Endodermal cell (in vitro differentiated cells): Measurements from ENCODE around the gene GNA12. TPM values are rescaled to one million over a fixed set of nuclear protein-coding genes. Genes with fewer than 3 reads are reported as not detected.
"Not testable (repeated sequence)": the region's sequence is repeated elsewhere in the genome, so short reads cannot be mapped to it uniquely, and the experiment has no call there.

Source experiments
- DNase-seq: peaks from one replicate; pipeline ENCODE4 v3.0.0-alpha.2; 2017
- H3K27ac ChIP-seq: 2 replicates; pipeline ENCODE4 v1.5.1; 2013; ENCODE audit warnings: mild to moderate bottlenecking, low read depth, low read length, moderate library complexity
- H3K27me3 ChIP-seq: 2 replicates; pipeline ENCODE4 v1.6.1; 2013; ENCODE audit warnings: mild to moderate bottlenecking, low read length, moderate library complexity; ENCODE audit not compliant: insufficient read depth, control insufficient read depth, poor library complexity, severe bottlenecking
- H3K36me3 ChIP-seq: 2 replicates; pipeline ENCODE4 v1.7.0; 2013; ENCODE audit warnings: mild to moderate bottlenecking, low read length, moderate library complexity; ENCODE audit not compliant: control insufficient read depth, insufficient read depth
- H3K4me1 ChIP-seq: one replicate; pipeline ENCODE4 v1.7.0; 2013; ENCODE audit warnings: low read length; ENCODE audit not compliant: control insufficient read depth, insufficient read depth
- H3K4me3 ChIP-seq: 2 replicates; pipeline ENCODE4 v1.5.1; 2013; ENCODE audit warnings: mild to moderate bottlenecking, low read length, moderate library complexity
- H3K9ac ChIP-seq: 2 replicates; pipeline ENCODE4 v1.6.1; 2013; ENCODE audit warnings: mild to moderate bottlenecking, low read length, moderate library complexity; ENCODE audit not compliant: poor library complexity, severe bottlenecking; ENCODE audit errors: extremely low read depth
- H3K9me3 ChIP-seq: 2 replicates; pipeline ENCODE4 v1.6.1; 2013; ENCODE audit warnings: mild to moderate bottlenecking, low read length, moderate library complexity; ENCODE audit not compliant: control insufficient read depth
- H3K27ac Mint-ChIP-seq: 2 replicates; pipeline ENCODE4 v1.8.0; 2020; ENCODE audit warnings: mixed read lengths
- H3K27me3 Mint-ChIP-seq: 2 replicates; pipeline ENCODE4 v1.8.0; 2021; ENCODE audit warnings: mild to moderate bottlenecking, mixed read lengths; ENCODE audit not compliant: insufficient read depth
- H3K36me3 Mint-ChIP-seq: 2 replicates; pipeline ENCODE4 v1.8.0; 2020; ENCODE audit warnings: low read depth, mixed read lengths
- H3K4me1 Mint-ChIP-seq: 2 replicates; pipeline ENCODE4 v1.8.0; 2020; ENCODE audit warnings: mixed read lengths
- H3K4me3 Mint-ChIP-seq: 2 replicates; pipeline ENCODE4 v1.8.0; 2020; ENCODE audit warnings: mild to moderate bottlenecking, moderate library complexity, mixed read lengths
- H3K9me3 Mint-ChIP-seq: 2 replicates; pipeline ENCODE4 v1.8.0; 2020; ENCODE audit warnings: mild to moderate bottlenecking, mixed read lengths
- WGBS, 2 experiments: methylation state at CpG; one replicate each; pipeline versions ENCODE4 v1.1.5 to v1.1.7; 2013; ENCODE audit warnings: missing lambda C conversion rate in 2 of 2, mixed read lengths in 1 of 2; ENCODE audit not compliant: insufficient coverage in 1 of 2, insufficient read length in 1 of 2; 5-methylcytosine and 5-hydroxymethylcytosine counted together
- total RNA-seq, 2 donors: library from RNA; stranded (reverse); fragmentation: NEBNext Ultra II Directional in 1 of 2; extraction: Animal tissue kit (Norgen Biotek cat#: 25700) in 1 of 2; gene quantifications; 2 replicates in 1 of 2; 3 replicates in 1 of 2; pipeline ENCODE4 v1.2.1, GENCODE V29; 2021
- TF ChIP-seq, protein P1 (sequence below): fragments of 200-600 bp; sonication (generic); conservative IDR thresholded peaks from 2 replicates; pipeline ENCODE4 v1.5.0; 2021; ENCODE audit warnings: antibody characterized with exemption, mild to moderate bottlenecking

Gene GNA12
- total RNA-seq, 2 donors from 2014 or later, result 55.0 to 64.7 TPM

DNA sequence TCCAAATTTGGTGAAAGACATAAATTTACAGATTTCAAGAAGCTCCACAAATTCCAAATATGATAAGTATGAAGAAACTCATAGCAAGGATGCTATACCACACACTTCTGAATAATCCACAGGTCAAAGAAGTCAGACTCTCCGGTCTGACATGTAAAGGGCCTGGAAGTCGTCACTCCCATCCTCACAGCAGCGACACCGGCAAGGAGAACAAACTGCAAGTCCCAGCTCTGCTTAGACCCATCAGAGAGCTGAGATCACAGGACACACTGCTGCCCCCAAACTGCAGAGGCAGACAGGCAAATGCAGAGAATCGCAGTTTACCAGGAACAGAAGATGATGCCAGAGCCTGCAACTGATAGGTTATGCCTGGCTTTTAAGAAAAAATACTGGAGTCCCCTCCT, 94.1 kb downstream of the GNA12 start:
- H3K27ac Mint-ChIP-seq, result no peak overlapping the region
- no peak overlapping the region for H3K4me3 Mint-ChIP-seq

DNA sequence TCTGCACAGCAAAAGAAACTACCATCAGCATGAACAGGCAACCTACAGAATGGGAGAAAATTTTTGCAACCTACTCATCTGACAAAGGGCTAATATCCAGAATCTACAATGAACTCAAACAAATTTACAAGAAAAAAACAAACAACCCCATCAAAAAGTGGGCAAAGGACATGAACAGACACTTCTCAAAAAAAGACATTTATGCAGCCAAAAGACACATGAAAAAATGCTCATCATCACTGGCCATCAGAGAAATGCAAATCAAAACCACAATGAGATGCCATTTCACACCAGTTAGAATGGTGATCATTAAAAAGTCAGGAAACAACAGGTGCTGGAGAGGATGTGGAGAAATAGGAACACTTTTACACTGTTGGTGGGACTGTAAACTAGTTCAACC, 95.4 kb downstream of the GNA12 start:
- not testable (repeated sequence) for H3K9ac ChIP-seq, H3K27me3 ChIP-seq, DNase-seq, H3K27ac ChIP-seq, H3K4me1 ChIP-seq, H3K9me3 ChIP-seq, H3K27me3 Mint-ChIP-seq, H3K4me3 Mint-ChIP-seq, H3K27ac Mint-ChIP-seq, H3K4me3 ChIP-seq, H3K36me3 ChIP-seq
- Mint-ChIP-seq H3K9me3 (peaks cover 45% of the 10 kb centered on the region), H3K4me1 (peaks cover 12% of the 10 kb centered on the region), H3K36me3 (peaks cover 34% of the 10 kb centered on the region)

More for the DNA sequence above, 94.1 kb downstream of the GNA12 start:
- H3K27me3 ChIP-seq, result no peaks in the 10 kb centered on the region
- H3K4me3 ChIP-seq, result no peak overlapping the region
- Mint-ChIP-seq H3K27me3 (no peaks in the 10 kb centered on the region), H3K4me1 (peaks cover 12% of the 10 kb centered on the region), H3K9me3 (peaks cover 32% of the 10 kb centered on the region), H3K36me3 (peaks cover 32% of the 10 kb centered on the region)
- no peaks in the 10 kb centered on the region for H3K4me1 ChIP-seq
- H3K9ac ChIP-seq, result no peak overlapping the region
- no peak overlapping the region for H3K27ac ChIP-seq
- no peaks in the 10 kb centered on the region for H3K9me3 ChIP-seq
- 90 to 92% methylated on average over 5 of the region's 5 CpGs for WGBS, 2 experiments
- H3K36me3 ChIP-seq, result no peaks in the 10 kb centered on the region
- DNase-seq, result no peak
- TF ChIP-seq, protein P1, sequence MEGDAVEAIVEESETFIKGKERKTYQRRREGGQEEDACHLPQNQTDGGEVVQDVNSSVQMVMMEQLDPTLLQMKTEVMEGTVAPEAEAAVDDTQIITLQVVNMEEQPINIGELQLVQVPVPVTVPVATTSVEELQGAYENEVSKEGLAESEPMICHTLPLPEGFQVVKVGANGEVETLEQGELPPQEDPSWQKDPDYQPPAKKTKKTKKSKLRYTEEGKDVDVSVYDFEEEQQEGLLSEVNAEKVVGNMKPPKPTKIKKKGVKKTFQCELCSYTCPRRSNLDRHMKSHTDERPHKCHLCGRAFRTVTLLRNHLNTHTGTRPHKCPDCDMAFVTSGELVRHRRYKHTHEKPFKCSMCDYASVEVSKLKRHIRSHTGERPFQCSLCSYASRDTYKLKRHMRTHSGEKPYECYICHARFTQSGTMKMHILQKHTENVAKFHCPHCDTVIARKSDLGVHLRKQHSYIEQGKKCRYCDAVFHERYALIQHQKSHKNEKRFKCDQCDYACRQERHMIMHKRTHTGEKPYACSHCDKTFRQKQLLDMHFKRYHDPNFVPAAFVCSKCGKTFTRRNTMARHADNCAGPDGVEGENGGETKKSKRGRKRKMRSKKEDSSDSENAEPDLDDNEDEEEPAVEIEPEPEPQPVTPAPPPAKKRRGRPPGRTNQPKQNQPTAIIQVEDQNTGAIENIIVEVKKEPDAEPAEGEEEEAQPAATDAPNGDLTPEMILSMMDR, result no peak

DNA sequence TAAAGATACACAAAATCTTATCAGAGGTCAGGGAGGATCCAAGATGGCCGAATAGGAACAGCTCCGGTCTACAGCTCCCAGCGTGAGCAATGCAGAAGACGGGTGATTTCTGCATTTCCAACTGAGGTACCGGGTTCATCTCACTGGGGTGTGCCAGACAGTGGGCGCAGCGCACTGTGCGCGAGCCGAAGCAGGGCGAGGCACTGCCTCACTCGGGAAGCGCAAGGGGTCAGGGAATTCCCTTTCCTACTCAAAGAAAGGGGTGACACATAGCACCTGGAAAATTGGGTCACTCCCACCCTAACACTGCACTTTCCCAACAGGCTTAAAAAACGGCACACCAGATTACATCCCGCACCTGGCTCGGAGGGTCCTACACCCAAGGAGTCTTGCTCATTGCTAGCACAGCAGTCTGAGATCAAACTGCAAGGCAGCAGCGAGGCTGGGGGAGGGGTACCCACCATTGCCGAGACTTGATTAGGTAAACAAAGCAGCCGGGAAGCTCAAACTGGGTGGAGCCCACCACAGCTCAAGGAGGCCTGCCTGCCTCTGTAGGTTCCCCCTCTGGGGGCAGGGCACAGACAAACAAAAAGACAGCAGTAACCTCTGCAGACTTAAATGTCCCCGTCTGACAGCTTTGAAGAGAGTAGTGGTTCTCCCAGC, 100.5 kb downstream of the GNA12 start:
- Mint-ChIP-seq H3K9me3 (peaks cover 59% of the 10 kb centered on the region), H3K36me3 (peaks cover 53% of the 10 kb centered on the region)
- not testable (repeated sequence) for DNase-seq, H3K27ac ChIP-seq, H3K4me1 ChIP-seq, H3K27me3 ChIP-seq, H3K4me3 Mint-ChIP-seq, H3K4me1 Mint-ChIP-seq, H3K27me3 Mint-ChIP-seq, H3K27ac Mint-ChIP-seq, H3K9ac ChIP-seq
- H3K9me3 ChIP-seq, result peaks cover 18% of the 10 kb centered on the region
- peak overlapping the region; percentile 40 for H3K4me3 ChIP-seq
- peaks cover 30% of the 10 kb centered on the region for H3K36me3 ChIP-seq
- 96% methylated on average over 14 to 20 of the region's 20 CpGs for WGBS, 2 experiments

DNA sequence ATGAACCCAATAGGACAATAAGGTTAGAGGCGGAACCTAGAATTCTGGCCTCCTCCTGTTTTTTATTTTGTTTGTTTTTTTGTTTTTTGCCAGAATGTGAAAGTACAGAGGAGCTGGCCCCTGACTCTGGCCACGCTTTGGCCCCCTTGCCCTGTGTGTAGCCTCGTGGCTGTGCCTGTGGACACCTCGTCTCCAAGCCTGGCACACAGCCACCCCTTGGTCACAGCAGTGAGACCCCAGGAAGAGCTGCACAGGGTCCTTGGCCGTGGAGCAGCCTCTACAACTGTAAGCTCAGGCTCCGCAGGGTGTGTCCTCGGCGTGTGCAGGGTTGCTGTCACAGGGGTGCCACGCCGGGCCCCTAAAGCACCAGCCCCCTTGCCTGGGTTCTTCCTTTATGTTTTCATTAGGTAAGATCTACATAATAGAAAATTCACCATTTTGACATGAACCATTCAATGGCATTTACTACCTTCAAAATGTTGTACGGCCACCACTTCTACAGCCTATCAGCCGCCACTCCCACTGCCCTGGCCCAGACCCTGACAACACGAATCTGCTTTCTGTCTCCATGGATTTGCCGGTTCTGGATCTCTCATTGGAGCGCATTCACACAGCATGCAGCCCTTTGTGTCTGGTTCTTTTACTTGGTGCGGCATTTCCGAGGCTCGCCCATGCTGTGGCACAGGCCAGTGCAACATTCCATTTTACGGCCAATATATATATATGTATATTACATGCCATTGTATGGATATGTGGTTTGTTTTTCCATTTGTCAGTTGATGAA, 105.2 kb downstream of the GNA12 start:
- Histone ChIP-seq H3K36me3 (peaks cover 40% of the 10 kb centered on the region), H3K9ac (no peak overlapping the region), H3K27me3 (no peaks in the 10 kb centered on the region), H3K27ac (no peak overlapping the region), H3K4me1 (no peaks in the 10 kb centered on the region), H3K9me3 (peaks cover 18% of the 10 kb centered on the region), H3K4me3 (no peak overlapping the region)
- Mint-ChIP-seq H3K27ac (no peak overlapping the region), H3K9me3 (peaks cover 21% of the 10 kb centered on the region), H3K4me3 (no peak overlapping the region), H3K4me1 (peaks cover 4% of the 10 kb centered on the region), H3K27me3 (no peaks in the 10 kb centered on the region), H3K36me3 (peaks cover 32% of the 10 kb centered on the region)
- DNase-seq, result no peak
- 94 to 96% methylated on average over 10 to 17 of the region's 19 CpGs for whole genome bisulfite sequencing, 2 experiments
- TF ChIP-seq, protein P1, result no peak
